Measurements from ENCODE around the gene FSD1. TPM values are rescaled to one million over a fixed set of nuclear protein-coding genes. Genes with fewer than 3 reads are reported as not detected.

The FSD1 gene
- total RNA-seq, 1 donor from 2014 or later, result 17.7 TPM

DNA sequence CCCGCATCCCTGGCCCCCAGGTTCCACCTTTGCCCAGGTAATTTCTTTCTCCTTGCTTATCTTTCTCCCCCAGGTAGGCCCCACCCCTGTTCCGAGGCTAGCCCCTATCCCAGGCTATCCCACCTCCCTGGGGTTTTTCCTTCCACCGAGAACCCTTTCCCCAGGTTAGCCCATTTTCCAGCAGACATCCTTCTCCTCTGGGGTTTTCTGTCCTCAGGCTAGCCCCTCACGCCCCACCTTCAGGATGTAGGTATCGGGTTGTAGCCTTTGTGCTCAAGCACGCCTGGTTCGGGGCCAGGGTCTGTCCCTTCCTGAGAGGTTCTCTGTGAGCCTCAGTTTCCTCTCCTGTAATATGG, 837 bp downstream of the FSD1 start:
- Mint-ChIP-seq H3K4me1 (peaks cover 6% of the 10 kb centered on the region), H3K36me3 (peaks cover 3% of the 10 kb centered on the region), H3K27me3 (ENCODE audit: low read depth) (no peaks in the 10 kb centered on the region), H3K27ac (no peak overlapping the region), H3K4me3 (peak overlapping the region; percentile 58), H3K9me3 (no peaks in the 10 kb centered on the region)
- TF ChIP-seq, protein P1, sequence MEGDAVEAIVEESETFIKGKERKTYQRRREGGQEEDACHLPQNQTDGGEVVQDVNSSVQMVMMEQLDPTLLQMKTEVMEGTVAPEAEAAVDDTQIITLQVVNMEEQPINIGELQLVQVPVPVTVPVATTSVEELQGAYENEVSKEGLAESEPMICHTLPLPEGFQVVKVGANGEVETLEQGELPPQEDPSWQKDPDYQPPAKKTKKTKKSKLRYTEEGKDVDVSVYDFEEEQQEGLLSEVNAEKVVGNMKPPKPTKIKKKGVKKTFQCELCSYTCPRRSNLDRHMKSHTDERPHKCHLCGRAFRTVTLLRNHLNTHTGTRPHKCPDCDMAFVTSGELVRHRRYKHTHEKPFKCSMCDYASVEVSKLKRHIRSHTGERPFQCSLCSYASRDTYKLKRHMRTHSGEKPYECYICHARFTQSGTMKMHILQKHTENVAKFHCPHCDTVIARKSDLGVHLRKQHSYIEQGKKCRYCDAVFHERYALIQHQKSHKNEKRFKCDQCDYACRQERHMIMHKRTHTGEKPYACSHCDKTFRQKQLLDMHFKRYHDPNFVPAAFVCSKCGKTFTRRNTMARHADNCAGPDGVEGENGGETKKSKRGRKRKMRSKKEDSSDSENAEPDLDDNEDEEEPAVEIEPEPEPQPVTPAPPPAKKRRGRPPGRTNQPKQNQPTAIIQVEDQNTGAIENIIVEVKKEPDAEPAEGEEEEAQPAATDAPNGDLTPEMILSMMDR (IDR thresholded peaks at IDR 0.05; ENCODE audit: unreplicated experiment), result no peak
- no peak for DNase-seq (ENCODE audit: low spot score in 2 of 2, unreplicated experiment in 2 of 2)

DNA sequence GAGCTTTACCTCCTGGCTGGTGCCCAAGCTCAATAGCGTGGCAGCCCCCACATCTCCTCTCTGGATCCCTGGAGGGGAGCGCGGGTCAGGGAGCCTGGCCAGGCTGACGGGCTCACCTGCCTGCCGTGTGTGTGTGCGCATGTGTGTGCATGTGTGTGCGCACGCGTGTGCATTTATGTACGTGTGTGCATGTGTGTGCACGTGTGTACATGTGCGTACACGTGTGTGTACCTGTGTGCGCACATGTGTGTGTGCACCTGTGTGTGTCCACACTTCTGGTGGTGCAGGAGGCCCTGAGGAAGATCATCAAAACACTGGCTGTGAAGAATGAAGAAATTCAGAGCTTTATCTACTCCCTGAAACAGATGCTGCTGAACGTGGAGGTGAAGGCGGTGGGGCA, 1.3 kb downstream of the FSD1 start:
- H3K27ac Mint-ChIP-seq, result no peak overlapping the region
- H3K27me3 Mint-ChIP-seq (ENCODE audit: low read depth), result no peaks in the 10 kb centered on the region
- H3K4me3 Mint-ChIP-seq, result peak overlapping the region; percentile 58
- H3K36me3 Mint-ChIP-seq, result peaks cover 3% of the 10 kb centered on the region
- H3K4me1 Mint-ChIP-seq, result peaks cover 6% of the 10 kb centered on the region
- TF ChIP-seq, protein P1 (IDR thresholded peaks at IDR 0.05; ENCODE audit: unreplicated experiment), result no peak
- H3K9me3 Mint-ChIP-seq, result no peaks in the 10 kb centered on the region
- no peak for DNase-seq (ENCODE audit: low spot score in 2 of 2, unreplicated experiment in 2 of 2)

DNA sequence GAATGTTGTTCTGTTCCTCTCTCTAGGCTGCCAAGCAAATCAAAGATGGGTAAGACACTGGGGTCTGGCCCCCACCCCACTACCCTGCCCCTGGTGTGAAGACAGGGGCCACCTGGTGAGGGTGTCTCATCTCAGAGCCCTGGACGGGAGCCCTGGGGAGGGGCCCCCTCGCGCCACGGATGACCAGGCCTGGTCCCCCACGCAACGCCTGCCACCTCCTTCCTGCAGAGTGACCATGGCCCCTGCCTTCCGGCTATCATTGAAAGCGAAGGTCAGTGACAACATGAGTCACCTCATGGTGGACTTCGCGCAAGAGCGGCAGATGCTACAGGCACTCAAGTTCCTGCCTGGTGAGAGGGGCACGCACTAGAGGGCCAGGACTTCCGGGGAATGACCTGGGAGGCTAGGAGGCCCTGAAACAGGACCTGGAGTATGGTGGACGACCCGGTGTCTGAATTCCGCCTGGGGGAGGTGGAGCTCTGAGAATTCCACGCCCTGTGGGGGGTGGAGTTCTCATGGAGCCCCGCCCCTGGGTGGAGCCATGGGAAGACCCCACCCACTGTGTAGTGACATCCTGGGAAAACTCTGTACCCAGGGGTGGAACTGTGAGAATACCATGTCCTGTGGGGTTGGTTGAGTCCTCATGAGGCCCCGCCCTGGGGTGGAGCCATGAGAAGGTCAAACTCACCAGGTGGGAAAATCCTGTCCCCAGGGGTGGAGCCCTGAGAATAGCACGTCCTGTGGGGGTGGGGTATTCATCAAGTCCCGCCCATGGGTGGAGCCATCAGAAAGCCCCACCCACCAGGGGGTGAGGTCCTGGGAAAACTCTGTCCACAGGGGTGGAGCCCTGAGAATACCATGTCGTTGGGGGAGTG, 6.1 kb downstream of the FSD1 start:
- no peak overlapping the region for H3K27ac Mint-ChIP-seq

DNA sequence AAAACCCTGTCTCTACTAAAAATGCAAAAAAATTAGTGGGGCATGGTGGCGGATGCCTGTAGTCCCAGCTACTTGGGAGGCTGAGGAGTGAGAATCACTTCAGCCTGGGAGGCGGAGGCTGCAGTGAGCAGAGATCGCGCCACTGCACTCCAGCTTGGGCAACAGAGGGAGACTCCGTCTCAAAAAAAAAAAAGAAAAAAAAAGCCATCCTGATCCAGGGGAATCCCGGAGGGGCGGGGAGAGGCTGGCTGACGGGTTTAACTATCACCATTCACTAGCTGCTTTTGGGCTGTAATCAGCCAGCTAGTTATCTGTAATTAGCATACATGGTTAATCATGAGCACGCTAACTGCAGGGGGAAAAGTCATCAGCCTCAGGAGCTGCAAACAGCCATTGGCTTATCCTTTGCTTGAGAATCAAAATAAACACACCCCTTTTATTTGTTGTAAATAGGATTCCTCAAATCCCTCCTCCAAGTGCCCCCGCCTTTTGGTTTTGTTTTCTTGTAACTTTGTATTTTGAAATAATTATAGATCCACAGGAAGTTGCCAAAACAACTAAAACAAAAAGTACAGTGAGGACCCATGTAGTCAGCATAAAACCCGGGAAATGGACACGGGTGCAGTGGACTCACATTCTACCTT, 9.6 kb downstream of the FSD1 start:
- Mint-ChIP-seq H3K27me3 (ENCODE audit: low read depth) (no peaks in the 10 kb centered on the region), H3K9me3 (peaks cover 2% of the 10 kb centered on the region), H3K27ac (no peak overlapping the region), H3K4me3 (no peak overlapping the region), H3K36me3 (peaks cover 13% of the 10 kb centered on the region), H3K4me1 (no peaks in the 10 kb centered on the region)
- TF ChIP-seq, protein P1 (IDR thresholded peaks at IDR 0.05; ENCODE audit: unreplicated experiment), result no peak
- no peak for DNase-seq (ENCODE audit: low spot score in 2 of 2, unreplicated experiment in 2 of 2)

More for the DNA sequence above, 6.1 kb downstream of the FSD1 start:
- H3K4me1 Mint-ChIP-seq, result no peaks in the 10 kb centered on the region
- no peaks in the 10 kb centered on the region for H3K9me3 Mint-ChIP-seq
- no peaks in the 10 kb centered on the region for H3K27me3 Mint-ChIP-seq (ENCODE audit: low read depth)
- no peak for DNase-seq (ENCODE audit: low spot score in 2 of 2, unreplicated experiment in 2 of 2)
- peaks cover 6% of the 10 kb centered on the region for H3K36me3 Mint-ChIP-seq
- no peak overlapping the region for H3K4me3 Mint-ChIP-seq
- TF ChIP-seq, protein P1 (IDR thresholded peaks at IDR 0.05; ENCODE audit: unreplicated experiment), result no peak

DNA sequence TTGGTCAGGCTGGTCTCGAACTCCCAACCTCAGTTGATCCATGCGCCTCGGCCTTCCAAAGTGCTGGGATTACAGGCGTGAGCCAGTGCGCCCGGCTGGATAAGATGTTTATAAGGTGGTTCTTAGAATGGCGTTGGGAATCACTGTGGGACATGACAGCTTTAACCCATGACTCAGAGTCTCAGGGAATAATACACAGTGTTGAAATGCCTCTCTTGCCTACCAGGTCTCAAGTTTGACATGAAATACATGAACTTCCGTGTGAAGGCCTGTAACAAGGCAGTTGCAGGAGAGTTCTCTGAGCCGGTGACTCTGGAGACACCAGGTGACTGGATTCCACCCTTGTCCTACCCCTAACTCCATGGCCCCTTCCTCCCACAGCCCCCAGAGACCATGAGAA, 12.6 kb downstream of the FSD1 start:
- H3K9me3 Mint-ChIP-seq, result peaks cover 17% of the 10 kb centered on the region
- no peaks in the 10 kb centered on the region for H3K27me3 Mint-ChIP-seq (ENCODE audit: low read depth)
- DNase-seq (ENCODE audit: low spot score in 2 of 2, unreplicated experiment in 2 of 2), result no peak
- TF ChIP-seq, protein P1 (IDR thresholded peaks at IDR 0.05; ENCODE audit: unreplicated experiment), result no peak
- H3K4me3 Mint-ChIP-seq, result no peak overlapping the region
- no peak overlapping the region for H3K27ac Mint-ChIP-seq
- H3K4me1 Mint-ChIP-seq, result no peaks in the 10 kb centered on the region
- peaks cover 20% of the 10 kb centered on the region for H3K36me3 Mint-ChIP-seq

All from mesothelial cell of epicardium (in vitro differentiated cells).